GM19328 (cell line): ENCODE measurements around the gene TAF3.
"Not testable (repeated sequence)": the region's sequence is repeated elsewhere in the genome, so short reads cannot be mapped to it uniquely, and the experiment has no call there.

ENCODE experiments used
- ATAC-seq: cut with Tn5 transposase; IDR thresholded peaks from one replicate; pipeline ENCODE4 v1.9.1; 2021; ENCODE audit warnings: mild to moderate bottlenecking, moderate library complexity; ENCODE audit not compliant: unreplicated experiment

The TAF3 gene, protein sequence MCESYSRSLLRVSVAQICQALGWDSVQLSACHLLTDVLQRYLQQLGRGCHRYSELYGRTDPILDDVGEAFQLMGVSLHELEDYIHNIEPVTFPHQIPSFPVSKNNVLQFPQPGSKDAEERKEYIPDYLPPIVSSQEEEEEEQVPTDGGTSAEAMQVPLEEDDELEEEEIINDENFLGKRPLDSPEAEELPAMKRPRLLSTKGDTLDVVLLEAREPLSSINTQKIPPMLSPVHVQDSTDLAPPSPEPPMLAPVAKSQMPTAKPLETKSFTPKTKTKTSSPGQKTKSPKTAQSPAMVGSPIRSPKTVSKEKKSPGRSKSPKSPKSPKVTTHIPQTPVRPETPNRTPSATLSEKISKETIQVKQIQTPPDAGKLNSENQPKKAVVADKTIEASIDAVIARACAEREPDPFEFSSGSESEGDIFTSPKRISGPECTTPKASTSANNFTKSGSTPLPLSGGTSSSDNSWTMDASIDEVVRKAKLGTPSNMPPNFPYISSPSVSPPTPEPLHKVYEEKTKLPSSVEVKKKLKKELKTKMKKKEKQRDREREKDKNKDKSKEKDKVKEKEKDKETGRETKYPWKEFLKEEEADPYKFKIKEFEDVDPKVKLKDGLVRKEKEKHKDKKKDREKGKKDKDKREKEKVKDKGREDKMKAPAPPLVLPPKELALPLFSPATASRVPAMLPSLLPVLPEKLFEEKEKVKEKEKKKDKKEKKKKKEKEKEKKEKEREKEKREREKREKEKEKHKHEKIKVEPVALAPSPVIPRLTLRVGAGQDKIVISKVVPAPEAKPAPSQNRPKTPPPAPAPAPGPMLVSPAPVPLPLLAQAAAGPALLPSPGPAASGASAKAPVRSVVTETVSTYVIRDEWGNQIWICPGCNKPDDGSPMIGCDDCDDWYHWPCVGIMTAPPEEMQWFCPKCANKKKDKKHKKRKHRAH

DNA sequence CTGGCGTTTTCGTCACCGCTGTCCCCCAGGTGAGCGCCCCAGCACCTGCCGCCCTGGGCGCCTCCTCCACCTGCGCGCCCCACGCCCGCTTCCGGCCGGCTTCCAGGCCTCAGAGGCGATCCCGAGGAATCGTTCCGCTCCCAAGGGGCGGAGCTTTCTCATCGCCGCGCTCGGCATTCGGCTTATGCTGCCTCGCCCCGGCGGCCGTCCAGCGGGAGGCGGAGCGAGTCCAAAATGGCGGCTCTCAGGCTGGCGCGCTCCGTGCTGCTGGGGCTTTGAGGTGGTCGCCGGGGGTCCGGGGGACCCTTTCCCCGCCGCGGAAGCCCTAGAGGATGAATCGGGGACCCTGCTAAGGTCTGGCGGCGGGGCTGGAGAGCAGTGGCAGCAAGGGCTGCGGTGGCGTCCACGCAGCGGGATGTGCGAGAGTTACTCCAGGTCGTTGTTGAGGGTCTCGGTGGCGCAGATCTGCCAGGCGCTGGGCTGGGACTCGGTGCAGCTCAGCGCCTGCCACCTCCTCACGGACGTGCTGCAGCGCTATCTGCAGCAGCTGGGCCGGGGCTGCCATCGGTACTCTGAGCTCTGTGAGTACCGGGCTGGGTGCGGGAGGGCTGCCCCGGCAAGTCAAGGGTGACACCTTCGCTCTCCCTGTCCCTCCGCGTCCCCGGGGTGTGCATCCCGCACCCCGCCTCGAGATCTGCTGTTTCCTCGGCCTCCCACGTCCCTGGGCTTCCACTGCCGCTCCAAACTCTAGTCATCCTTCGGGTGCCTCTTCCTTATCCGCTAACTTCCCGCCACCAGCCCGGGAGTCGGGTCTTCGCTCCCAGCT lies at the start of gene TAF3:
TAF3 (plus strand) TSS at position 211 of the 826 bp plus-strand sequence; CDS start at position 416, 205 bp downstream.
- peak; percentile 83 for ATAC-seq

DNA sequence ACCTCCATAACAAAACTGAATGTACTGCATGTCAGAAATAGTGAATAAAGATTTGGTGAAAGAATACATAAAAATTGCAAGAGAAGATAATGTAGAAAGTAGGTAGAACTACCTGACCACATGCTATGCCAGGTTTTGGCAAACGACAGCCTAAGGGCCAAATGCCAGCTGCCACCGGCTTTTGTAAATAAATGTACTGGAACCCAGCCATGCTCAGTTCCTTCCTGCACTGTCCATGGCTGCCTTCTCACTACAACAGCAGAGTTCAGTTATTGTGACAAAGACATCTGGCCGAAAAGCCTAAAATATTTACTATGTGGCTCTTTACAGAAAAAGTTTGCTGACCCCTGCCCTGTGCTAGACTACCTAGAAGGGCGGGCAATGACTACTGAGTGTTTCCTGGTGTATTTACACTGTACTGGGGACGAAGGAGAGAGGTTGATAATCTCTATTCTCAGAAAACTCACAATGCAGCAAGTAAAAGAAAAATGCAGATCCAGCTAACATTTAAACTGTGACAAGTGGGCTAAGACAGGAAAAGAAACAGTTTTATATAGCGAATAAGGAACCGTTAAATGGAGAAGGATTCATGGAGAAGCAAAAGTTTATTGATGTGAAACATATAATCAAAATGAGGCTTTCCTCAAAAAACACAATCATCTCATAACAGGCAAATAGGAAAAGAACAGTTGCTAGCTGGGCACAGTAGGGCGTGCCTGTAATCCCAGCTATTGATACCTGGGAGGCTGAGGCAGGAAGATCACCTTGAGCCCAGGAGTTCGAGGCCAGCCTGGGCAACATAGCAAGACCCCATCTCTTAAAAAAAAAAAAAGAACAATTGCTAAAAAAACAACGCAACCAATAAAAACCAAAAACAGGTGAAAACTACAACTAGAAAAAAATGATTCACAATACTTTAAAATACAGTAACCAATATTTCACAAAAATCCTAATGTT lies 44.2 kb upstream of the TAF3 start:
- ATAC-seq = no peak

DNA sequence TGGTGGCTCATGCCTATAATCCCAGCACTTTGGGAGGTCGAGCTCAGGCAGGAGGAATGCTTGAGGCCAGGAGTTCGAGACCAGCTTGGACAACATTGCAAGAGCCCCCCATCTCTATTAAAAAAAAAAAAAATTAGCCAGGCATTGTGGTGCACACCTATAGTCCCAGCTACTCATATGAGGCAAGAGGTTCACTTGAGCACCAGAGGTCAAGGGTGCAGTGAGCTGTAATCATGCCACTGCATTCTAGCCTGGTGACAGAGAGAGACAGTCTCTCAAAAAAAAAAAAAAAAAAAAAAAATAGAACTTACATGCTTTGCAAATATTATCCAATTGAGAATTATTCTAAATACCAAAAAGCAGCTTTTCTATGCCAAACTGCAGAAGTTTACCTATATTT lies 41.5 kb upstream of the TAF3 start:
- ATAC-seq = no peak

DNA sequence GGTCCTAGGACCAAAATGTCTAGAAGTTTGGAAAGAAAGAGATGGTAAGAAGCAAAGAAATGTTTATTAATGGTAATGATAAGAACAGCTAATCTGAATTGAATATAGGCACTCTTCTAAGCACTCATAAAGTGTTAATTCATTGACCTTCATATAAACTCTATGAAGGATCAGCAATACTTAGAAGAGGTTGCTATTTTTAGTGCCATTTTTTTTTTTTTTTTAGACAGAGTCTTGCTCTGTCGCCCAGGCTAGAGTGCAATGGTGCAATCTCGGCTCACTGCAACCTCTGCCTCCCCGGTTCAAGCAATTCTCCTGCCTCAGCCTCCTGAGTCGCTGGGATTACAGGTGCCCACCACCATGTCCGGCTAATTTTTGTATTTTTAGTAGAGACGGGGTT lies 36.1 kb upstream of the TAF3 start:
- not testable (repeated sequence) for ATAC-seq

GRCh38 chr10:7786430-7786829 lies 31.9 kb upstream of the TAF3 start:
- ATAC-seq = no peak

GRCh38 chr10:7787150-7787856 lies 31.0 kb upstream of the TAF3 start:
- peak; percentile 15 for ATAC-seq

GRCh38 chr10:7787857-7788638 lies 30.3 kb upstream of the TAF3 start, which contains the start of the genes ATP5F1C and KIN:
TSS of gene ATP5F1C (plus strand) at chr10:7788177. CDS start at chr10:7788208, 31 bp downstream.
TSS of gene KIN (minus strand) at chr10:7787993. CDS start at chr10:7787933, 60 bp downstream.
- peak; percentile 88 for ATAC-seq

DNA sequence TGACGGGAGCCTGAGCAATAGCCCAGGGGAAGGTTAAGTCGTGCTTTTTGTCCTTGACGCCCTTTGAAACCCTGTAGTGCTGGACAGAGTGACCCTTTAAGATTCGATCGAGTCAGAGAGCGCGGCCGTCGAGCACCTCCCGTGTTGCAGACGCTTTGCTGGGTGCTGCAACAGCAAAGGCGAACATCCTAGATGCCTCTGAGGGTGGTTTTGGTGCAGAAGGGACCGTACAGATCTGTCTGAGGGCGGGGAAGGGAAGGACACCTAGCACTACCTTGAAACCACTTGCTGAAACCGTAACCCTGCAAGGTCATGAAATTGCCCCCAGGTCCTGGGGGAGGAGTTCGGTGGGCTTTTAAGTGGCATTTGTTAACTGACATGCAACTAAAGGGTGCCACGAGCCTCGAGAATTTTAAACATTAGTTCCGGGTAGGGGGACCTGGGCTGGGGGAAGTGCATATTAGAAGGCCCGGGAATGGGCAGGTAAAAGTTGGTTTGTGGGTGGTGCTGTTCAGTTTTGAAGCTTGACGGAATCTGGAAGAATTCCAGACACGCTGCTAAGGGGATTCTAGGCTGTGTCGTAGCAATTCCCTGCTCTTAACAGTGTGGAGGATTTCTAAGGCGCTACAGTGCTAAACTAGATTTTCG lies 29.5 kb upstream of the TAF3 start:
- peak; percentile 17 for ATAC-seq

DNA sequence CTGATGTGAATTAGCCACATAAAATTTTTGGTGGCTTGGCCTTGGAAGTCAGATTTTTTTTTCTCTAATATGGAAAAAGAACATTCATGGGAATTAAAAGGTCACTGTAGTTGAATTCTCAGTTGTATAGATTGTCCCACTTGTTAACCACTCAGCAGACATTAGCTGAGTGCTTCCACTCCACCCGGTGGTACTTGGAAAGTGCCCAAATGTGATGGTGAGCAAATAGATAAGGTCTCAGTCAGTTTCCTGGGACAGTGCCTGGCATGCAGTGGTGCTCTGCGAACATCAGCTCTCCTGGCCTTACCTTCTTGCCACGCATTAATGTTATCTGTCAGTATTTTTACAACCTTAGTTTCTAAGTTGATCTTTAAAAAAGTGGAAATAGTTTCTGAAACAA lies 28.9 kb upstream of the TAF3 start:
- no peak for ATAC-seq

DNA sequence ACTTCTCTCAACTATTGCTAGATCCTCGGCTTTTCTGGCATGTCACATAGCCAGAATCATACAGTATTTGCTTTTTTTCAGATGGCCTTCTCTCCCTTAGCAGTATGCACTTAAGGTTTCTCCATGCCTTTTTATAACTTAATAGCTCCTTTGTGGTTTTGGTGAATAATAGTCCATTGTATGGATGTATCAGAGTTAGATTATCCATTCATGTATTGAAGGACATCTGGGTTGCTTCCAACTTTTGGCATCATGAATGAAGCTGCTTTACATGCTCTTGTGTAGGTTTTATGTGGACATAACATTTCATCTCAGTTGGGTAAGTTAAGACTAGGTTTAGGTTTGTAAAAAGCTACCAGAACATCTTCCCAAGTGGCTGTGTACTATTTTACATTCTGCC lies 25.8 kb upstream of the TAF3 start:
- ATAC-seq = no peak

DNA sequence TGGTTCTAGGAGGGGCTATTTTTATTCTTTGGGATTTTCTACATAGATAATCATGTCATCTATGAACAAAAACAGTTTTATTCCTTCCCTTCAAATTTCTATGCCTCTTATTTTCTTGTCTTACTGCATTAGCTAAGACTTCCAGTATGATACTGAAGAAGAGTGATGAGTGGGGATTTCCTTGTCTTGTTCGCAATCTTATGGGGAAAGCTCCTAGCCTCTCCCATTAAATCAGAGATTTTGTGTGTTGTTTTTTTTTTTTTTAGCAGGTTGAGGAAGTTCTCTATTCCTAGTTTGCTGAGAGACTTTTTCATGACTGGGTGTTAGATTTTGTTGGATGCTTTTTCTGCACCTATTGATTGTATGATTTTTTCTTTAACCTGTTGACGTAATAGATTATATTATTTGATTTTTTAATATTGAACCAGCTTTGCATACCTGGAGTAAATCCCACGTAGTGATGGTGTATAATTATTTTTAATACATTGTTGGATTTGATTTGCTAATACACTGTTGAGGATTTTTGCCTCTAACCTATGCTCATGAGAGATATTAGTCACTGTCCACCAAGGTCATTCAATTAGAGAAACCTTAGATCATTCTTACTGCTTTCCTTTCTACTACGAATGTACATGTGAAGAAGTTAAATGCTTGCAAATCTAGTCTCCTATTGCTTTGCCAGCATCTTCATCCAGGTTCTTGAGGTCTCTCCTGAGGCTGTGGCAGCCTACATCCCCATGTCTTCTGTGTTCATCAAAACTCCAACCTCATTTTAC lies 23.9 kb upstream of the TAF3 start:
- ATAC-seq = no peak

DNA sequence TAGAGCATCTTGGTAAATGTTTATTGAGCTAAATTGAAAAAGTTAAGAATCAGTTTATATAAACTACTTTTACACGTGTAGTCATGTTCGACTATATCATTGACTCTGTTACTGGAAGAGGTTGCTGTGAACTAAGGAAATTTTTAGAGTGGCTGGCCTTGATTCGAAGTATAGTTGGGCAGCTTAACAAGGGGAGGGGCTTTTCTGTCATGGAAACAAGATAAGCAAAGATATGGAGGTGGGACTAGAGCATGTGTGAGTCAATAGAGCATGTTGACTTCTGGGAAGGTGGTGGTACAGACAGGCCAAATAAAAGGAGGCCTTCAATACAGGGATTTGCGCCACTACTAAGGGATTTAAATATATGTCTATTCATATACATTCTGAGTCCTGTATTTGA lies 22.7 kb upstream of the TAF3 start:
- no peak for ATAC-seq

- no peak for ATAC-seq
Observed at GRCh38 chr10:7797582-7797981, 20.7 kb upstream of the TAF3 start.

DNA sequence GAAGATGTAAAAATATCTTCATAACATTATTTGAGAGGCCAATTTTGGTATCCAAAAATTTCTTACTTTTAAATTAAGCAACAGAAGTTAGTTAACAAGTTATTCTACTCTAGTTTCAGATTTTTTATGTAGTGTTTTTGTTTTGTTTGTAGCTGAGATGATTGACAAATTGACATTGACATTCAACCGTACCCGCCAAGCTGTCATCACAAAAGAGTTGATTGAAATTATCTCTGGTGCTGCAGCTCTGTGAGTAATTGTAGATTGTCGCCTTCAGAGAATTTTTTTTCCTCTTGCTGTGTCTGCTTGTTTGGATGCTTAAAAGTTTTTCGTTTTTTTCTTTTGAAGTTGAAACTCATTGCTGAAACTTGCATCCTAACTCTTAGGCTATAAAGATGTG lies 15.7 kb upstream of the TAF3 start:
- ATAC-seq = no peak

DNA sequence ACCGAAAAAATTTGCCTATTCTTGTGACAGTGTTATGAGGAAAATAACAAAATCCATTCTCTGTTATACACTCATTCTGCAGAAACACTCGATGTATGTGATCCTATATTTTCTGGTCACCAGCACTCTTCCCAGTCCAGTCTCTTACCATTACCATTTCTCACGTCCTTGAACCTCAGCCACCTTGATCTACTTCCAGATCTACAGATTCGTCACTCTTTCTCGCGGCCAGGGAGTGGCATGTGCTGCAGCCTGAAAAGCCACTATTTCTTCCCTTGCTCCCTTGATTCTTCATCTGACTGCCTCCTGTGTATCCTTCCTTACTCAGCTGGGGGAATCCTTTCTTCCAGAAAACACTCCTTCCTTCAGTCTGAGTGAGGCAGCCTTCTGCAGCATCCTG lies 14.1 kb upstream of the TAF3 start:
- ATAC-seq = no peak

GRCh38 chr10:7804741-7805140 lies 13.6 kb upstream of the TAF3 start:
- no peak for ATAC-seq

DNA sequence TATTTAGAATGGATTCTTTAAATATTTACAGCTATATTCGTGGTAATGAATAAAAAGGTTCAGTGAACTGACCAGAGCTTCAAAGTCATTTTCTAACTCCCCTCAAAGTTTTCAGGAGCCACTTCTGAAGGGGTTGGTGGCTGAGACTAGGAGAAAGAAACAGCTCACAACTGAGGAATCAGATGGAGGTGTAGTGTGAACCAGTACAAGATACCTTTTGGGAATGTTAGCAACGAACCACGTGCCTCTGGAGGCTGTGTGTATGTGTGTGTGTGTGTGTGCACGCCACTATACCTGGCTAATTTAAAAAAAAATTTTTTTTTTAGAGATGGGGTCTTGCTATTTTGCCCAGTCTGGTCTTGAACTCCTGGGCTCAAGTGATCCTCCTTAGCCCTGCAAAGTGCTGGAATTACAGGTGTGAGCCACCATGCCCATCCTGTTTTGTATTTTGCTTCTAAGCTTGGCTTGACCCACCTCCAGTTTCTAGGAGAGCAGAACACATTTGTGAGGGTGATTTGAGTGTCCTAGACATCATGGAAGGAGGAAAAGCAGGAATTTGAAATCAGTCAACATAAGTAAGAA lies 9.5 kb upstream of the TAF3 start:
- ATAC-seq = no peak
